ENCODE measurements around the gene BICRA.

GRCh38 chr19:47693903-47694302, 85.0 kb downstream of the BICRA start:
- no peak for TF ChIP-seq CTCF (IDR thresholded peaks at IDR 0.05; ENCODE audit: control extremely low read depth in 1 of 3, insufficient read depth in 1 of 3, low read depth in 1 of 3, low read length in 3 of 3)
- TF ChIP-seq SIN3A (conservative IDR thresholded peaks at IDR 0.05 in 1 of 2, IDR thresholded peaks at IDR 0.05 in 1 of 2; ENCODE audit: low read depth in 1 of 2, low read length in 2 of 2): no peak
- TF ChIP-seq ZNF274 (IDR thresholded peaks at IDR 0.05; ENCODE audit: borderline replicate concordance, extremely low read depth, low read length): no peak
- TF ChIP-seq CHD2 (IDR thresholded peaks at IDR 0.05; ENCODE audit: low read length): no peak

All from H1 (cell line).